GM19025 (cell line): ENCODE data around the gene PPP1R8.
"Not testable (repeated sequence)": the region's sequence is repeated elsewhere in the genome, so short reads cannot be mapped to it uniquely, and the experiment has no call there.

ENCODE experiments used
- ATAC-seq: cut with Tn5 transposase; IDR thresholded peaks from one replicate; pipeline ENCODE4 v1.9.1; 2021; ENCODE audit warnings: mild to moderate bottlenecking, low read depth, moderate library complexity; ENCODE audit not compliant: unreplicated experiment

PPP1R8 gene

DNA sequence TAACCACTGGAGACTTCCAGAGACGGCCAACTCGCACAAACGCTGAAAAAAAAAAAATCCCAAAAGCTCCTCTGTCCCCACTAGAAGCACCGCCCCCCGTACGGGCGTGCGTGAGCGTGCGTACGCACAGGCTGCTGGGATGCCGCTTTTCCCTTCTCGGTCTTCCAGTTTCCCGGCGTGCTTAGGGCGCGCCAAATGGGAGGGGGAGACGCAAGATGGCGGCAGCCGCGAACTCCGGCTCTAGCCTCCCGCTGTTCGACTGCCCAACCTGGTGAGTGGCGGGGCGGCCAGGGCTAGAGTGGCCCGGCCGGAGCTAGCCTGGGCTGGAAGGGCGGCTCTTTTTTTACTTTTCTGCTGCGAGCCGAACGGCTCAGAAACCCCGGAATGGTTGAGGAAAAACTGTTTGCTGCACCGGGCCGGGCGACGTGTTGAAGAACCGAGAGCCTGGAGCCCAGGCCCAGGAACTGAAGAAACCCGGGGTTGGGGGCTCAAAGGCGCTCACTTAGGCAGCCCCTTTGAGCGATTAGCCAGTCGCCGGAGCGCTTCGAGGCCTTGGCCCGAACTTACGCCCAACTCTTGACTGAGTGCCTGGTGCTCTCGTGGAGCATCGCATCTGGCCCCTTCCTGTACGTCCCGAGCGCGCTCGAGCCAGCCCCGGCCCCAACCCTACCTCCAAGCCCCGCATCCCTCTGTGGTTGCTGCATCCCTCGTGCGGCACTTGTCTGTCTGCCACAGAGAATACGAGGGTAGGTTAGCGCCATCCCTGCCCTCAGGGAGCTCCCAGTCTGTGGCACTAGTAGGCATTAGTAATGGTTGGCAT is at the start of gene PPP1R8:
PPP1R8 (plus strand) TSS at position 162 of the 820 bp plus-strand sequence; CDS start at position 216, 54 bp downstream.
- ATAC-seq: peak; percentile 87

DNA sequence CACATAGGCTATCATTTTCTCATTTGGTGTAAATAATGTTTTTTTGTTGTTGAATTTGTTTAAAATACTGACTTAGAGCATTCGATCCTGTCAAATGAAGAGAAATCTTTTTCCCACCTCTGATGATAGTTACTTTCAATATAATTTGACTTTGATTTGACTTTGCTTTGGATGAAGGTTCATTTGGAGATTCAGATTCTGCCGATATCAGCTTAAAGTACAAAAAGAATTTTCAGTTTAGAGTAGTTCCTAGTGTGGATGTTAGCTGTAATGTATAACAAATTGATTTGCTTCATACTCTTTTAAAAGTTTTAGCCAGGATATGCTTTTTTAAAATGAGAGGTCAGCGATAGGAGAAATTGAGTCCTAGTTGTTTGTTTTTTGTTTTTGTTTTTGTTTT is 47.6 kb upstream of the PPP1R8 start:
- no peak for ATAC-seq

DNA sequence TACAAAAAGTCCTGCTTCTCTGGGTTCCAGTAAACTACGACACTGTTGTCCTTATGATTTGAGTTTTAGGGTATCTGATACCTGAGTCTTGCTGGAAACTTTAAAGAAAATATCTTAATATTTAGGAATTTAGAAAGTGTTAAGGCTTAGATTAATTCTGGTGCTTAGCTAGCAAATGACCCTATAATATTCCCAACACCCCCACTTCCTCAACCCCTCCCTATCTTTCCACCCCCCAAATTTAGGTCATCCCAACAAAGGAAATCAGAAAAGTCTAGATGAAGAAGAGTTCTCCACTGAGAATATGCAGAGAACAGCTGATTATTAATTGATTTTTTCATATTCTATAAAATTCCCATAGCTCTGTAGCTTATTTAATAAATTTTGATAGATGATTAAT is 45.9 kb upstream of the PPP1R8 start:
- ATAC-seq: no peak

DNA sequence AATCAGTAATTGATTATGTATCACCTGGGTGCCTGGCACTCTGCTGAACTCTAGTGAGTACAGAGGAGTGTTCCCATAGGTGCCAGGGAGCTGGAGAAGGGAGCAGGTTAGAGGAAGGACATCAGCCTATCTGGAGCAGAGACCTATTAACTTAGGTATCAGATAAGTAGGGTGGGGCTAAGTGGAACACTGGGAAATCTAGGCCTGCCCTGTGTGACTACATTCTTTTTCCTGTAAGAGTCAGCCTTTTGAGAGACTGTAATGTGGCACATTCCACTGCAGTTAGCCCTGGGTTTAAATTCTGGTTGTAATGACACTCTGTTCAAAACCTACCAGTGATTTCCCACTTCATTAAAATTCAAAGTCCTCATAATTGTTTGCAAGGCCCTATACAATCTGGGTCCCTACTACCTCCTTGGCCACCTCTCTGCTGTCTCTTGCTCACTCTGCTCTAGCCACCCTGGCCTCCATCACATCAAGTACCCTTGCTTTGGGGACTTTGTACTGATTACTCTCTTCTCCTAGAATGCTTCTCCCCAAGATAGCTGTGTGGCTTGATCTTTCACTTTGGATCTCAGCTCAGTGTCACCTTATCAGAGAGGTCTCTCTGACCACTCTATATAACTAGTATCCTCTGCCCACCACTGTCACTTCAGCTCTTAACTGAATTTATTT is 44.7 kb upstream of the PPP1R8 start:
- ATAC-seq: no peak

DNA sequence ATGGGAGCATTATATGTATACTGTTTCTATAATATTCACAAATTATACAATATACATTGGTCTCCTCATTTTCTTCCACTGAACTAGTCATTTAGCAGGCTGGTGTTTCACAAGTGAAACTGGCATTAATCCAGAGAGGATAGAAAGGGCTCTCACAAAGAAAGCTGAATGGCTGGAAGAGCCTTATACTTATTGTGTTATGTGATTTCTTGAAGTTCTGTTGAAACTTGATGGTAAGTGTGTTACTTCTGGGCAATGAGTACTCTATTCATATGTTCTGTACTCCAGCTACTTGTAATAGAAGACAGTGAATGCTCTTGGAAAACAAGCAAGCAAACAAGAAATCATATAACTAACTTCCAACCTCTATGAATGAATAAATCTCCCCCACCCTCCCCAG is 42.7 kb upstream of the PPP1R8 start:
- no peak for ATAC-seq

DNA sequence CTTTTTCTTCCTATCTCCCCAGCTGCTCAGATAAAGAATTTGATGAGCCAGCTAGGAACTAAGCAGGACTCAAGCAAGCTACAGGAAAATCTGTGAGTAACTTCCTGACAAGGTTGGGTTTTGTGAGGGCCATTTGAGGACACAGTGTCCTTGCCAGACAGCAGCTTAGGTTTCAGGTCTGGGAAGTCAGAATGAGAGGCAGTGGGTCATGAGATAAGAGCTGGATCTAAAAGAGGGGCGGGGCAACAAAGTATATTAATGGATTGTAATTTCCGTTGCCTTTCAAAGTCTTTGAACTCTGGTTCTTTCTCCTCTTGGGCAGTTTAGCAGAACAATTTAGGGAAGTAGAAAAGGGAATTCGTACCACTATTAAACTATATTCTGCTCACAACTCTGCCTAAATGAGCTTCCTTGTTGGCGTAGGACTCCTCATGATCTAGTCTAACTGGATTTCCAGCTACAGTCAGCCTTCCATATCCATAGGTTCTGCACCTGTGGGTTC is 41.0 kb upstream of the PPP1R8 start:
- ATAC-seq: no peak

DNA sequence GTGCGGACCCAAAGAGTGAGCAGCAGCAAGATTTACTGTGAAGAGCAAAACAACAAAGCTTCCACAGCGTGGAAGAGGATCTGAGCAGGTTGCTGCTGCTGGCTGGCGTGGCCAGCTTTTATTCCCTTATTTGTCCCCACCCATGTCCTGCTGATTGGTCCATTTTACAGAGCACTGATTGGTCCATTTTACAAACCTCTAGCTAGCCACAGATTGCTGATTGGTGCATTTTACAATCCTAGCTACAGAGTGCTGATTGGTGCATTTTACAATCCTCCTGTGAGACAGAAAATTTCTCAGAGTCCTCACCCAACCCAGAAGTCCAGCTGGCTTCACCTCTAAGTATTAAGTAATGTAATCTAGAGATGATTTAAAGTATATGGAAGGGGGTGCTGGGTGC is 40.3 kb upstream of the PPP1R8 start:
- not testable (repeated sequence) for ATAC-seq

DNA sequence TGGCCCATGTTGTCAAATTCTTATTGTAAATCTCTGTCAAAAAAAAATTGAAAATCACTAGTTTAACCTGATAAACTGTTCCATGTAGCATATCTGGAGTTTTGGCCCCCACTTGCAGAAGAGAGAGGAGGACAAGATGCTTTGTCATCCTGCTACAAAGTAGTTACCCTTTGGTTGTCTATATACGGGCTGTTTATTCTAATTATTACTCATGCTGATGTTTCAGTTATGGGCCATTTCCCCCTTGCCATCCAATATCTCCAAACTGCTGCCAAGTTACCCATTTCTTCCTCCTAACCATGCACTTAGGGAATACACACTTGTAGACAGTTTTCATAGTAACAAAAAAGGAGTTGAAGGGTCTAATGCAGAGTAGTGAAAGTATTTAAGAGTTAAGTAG is 35.0 kb upstream of the PPP1R8 start:
- ATAC-seq: no peak

DNA sequence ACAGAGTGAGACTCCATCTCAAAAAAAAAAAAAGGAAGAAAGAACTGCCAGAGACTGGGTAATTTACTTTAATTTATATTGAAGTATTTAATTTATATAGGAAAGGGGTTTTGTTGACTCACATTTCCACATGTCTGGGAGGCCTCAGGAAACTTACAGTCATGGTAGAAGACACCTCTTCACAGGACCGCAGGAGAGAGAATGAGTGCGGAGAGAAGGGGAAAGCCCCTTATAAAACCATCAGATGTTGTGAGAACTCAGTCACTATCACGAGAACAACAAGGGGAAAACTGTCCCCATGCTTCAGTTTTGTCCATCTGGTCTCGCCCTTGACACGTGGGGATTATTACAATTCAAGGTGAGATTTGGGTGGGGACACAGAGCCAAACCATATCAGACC is 25.8 kb upstream of the PPP1R8 start:
- ATAC-seq: no peak

DNA sequence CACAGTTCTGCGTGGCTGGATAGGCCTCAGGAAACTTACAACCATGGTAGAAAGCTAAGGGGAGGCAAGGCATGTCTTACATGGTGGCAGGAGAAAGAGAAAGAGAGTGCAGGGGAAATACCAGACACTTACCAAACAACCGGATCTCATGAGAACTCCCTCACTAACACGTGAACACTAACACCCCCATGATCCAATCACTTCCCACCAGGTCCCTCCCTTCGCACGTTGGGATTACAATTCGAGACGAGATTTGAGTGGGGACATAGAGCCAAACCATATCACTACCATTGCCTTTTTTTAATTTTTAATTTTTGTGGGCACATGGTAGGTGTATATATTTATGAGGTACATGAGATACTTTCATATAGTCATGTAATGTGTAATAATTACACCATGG is 23.8 kb upstream of the PPP1R8 start:
- no peak for ATAC-seq

DNA sequence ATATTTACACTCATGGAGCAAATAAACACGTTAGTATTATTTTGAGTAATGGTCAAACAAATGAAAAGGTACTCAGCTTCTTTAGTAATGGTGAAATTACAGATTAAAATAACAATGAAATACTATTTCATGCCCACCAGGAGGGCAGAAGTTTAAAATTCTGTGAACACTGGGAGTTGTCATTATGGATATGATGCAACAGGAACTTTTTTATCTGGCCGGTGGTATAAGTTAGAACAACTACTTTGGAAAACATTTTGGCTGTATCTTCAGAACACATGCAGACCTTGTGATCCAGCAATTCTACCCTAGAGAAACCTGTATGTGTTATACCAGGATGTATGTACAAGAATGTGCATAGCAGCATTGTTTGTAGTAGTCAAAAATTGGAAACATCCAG is 23.2 kb upstream of the PPP1R8 start:
- no peak for ATAC-seq

DNA sequence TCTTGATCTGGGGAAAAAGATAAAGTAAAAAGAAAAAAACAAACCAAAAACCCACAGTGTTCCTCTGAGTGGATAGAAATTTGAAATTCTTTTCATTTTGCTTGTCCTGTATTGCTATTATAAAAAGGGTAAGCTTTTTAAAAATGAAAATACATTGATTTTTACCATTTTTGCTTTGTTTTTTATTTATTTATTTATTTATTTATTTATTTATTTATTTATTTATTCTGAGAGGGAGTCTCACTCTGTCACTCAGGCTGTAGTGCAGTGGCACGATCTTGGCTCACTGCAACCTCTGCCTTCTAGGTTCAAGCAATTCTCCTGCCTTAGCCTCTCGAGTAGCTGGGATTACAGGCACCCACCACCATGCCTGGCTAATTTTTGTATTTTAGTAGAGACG is 22.5 kb upstream of the PPP1R8 start:
- not testable (repeated sequence) for ATAC-seq

DNA sequence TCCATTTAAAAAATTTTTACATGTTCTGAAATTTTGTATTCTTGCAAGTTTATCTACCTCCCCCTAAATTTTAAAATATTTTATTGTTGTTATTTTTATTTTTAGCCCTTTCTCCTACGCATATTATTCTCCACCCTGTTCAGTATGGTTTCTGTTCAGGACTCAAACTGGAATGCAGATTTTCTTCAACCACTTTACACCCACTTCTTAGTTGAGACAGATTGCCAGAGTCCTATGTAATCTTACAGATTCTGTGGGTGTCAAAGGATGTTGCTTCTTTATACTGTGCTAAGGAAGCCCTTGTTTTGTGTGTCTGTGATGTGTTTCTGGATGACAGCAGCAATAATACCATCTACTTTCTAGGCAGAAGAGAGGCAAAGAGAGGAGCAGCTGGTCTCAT is 20.7 kb upstream of the PPP1R8 start:
- no peak for ATAC-seq

DNA sequence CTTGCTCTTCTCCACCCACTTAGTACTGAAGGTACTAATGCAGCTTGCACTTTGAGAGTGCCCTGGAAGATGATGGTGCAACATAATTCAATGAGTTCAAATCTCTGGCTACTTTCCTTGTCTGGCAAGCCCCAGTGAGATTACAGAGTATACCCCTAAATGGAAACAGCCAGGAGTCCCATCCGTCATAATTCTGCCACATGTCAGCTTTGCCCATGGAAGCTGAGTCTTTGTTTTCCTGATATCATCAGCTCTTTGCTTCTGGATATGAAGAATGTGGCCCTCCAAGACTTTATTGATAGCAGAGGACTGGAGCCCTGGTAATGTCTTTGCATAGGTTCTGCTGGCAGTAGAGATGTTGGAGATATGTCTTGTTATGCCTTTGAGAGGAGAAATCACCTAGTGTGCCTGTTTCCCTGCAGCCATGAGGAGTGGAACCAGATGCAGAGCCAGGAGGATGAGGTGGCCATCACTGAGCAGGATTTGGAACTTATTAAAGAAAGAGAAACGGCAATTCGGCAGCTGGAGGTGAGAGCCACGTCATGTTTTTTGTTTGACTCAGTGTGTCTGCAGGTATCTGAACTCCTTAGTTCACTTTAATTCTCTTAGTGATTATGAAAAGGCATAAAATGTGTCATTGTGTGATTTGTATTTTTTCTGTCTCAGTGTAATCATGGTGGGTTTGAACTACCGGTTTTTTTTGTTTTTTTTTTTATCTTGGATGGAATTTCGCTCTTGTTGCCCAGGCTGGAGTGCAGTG is 18.7 kb upstream of the PPP1R8 start:
- ATAC-seq: no peak

DNA sequence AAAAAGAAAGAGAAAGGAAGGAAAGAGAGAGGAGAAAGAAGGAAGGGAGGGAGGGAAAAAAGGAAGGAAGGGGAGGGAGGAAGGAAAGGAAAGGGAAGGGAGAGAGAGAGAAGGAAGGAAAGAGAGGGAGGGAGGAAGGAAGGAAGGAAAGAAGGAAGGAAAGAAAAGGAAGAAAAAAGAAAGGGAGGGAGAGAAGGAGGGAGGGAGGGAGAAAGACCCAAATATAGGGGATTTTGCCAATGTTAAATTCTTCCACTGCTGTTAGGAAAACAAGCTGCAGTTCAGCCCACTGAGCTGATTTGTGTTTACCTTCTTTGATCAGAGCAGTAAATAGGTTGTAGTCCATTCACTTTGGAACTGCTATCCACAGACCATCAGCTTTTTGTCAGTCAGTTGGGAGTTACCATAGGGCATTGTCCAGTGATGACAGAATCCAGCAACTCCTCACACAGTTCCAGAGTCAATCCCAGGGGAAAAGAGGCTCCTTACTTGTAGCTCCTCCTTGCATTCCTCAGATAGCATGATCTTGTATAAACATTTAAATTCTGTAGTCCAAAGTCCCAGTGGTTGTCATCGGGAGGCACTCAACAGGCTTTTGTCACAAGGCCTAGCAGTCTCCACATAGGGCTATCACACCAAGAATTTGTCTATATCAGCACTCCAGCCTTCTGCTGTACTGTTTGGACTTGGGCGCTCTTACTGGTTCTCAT is 13.5 kb upstream of the PPP1R8 start:
- ATAC-seq: no peak

DNA sequence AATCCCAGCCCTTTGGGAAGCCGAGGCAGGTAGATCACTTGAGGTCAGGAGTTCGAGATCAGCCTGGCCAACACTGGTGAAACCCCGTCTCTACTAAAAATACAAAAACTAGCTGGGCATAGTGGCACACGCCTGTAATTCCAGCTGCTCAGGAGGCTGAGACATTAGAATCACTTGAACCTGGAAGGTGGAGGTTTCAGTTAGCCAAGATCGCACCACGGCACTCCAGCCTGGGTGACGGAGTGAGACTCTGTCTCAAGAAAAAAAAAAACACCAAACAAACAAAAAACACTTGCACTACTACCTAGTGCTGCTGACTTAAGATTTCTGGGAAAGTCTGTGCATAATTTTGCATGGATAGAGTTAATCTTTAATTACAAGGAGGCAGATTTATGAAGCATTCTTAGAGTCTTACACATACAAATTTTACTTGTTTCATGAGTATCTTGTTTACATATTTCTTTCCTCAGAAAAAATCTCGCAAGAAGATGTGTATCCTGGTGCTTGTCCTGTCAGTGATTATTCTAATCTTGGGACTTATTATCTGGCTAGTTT is 8.7 kb upstream of the PPP1R8 start:
- no peak for ATAC-seq

DNA sequence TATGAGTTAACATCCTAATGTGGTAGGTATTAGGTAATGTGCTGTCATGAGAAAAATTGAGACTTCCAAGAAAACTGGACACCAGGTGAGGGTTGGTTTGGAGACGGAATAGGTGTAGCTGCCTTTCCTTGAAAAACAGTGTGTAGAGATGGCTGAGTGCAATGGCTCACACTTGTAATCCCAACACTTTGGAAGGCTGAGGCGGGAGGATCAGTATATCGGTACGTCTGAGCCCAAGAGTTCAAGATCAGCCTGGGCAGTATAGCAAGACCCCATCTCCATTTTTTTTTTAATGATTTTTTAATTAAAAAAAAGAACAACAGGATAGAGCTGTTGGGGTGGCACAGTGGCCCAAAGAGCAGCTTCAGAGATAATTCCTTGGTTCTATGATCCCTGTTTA is 6.8 kb upstream of the PPP1R8 start:
- ATAC-seq: no peak

DNA sequence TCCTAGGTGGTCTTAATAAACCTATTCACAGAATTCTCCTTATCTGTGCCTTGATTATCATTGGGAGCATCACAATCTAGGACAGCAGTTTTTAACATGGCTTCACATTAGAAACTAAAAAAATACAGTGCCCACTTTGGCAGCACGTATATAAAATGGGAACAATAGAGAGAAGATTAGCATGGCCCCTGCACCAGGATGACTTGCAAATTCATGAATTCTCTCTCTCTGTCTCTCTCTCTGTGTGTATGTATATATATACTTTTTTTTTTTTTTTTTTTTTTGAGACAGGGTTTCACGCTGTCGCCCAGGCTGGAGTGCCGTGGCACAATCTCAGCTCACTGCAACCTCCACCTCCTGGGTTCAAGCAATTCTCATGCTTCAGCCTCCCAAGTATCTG is 6.2 kb upstream of the PPP1R8 start:
- no peak for ATAC-seq

DNA sequence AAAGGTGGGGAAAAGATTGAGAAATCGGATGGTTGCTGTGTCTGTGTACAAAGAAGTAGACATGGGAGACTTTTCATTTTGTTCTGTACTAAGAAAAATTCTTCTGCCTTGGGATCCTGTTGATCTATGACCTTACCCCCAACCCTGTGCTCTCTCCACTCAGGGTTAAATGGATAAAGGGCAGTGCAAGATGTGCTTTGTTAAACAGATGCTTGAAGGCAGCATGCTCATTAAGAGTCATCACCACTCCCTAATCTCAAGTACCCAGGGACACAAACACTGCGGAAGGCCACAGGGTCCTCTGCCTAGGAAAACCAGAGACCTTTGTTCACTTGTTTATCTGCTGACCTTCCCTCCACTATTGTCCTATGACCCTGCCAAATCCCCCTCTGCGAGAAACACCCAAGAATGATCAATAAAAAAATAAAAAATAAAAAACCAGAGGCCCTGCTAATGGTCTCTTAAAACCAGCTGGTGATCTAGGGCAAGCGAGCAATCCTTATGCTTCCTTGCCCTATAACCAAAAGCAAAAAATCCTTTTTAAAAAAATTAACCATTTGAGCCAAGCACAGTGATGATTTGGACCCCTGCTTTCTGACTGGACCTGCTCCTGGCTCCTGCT is 1.1 kb upstream of the PPP1R8 start:
- ATAC-seq: not testable (repeated sequence)
